ENCODE data around the gene AATF.

The AATF gene

GRCh38 chr17:37092701-37093100, 143.9 kb downstream of the AATF start:
- CTCF ChIA-PET: no interaction called here
- TF ChIP-seq BHLHE40 (IDR thresholded peaks at IDR 0.05; ENCODE audit: borderline replicate concordance): no peak
- TF ChIP-seq FOXM1 (IDR thresholded peaks at IDR 0.05; ENCODE audit: borderline replicate concordance): no peak
- TF ChIP-seq TARDBP (IDR thresholded peaks at IDR 0.05): no peak
- no peak for TF ChIP-seq CTBP1 (IDR thresholded peaks at IDR 0.05; ENCODE audit: borderline replicate concordance)
- TF ChIP-seq FOXK2 (IDR thresholded peaks at IDR 0.05): no peak
- TF ChIP-seq L3MBTL2 (conservative IDR thresholded peaks at IDR 0.05): no peak

GRCh38 chr17:37094391-37094790, 145.6 kb downstream of the AATF start:
- ChIA-PET CTCF (no interaction called here), POLR2A (no interaction called here)
- DNase-seq (ENCODE audit: extremely low spot score): no peak
- TF ChIP-seq ARNT (IDR thresholded peaks at IDR 0.05): no peak

More at GRCh38 chr17:37092701-37093100, 143.9 kb downstream of the AATF start:
- POLR2A ChIA-PET: no interaction called here
- no peak for DNase-seq (ENCODE audit: extremely low spot score)

- ChIA-PET POLR2A (no interaction called here), CTCF (no interaction called here)
- no peak for TF ChIP-seq SP1 (IDR thresholded peaks at IDR 0.05)
- TF ChIP-seq PKNOX1 (IDR thresholded peaks at IDR 0.05): no peak
- TF ChIP-seq ELF4 (IDR thresholded peaks at IDR 0.05): no peak
- TF ChIP-seq TARDBP (IDR thresholded peaks at IDR 0.05): no peak
- no peak for TF ChIP-seq ZNF384 (IDR thresholded peaks at IDR 0.05)
- no peak for TF ChIP-seq FOXM1 (IDR thresholded peaks at IDR 0.05; ENCODE audit: borderline replicate concordance)
- TF ChIP-seq LEF1 (IDR thresholded peaks at IDR 0.05; ENCODE audit: borderline replicate concordance): no peak
- TF ChIP-seq L3MBTL2 (conservative IDR thresholded peaks at IDR 0.05): no peak
- no peak for TF ChIP-seq FOXA1 (IDR thresholded peaks at IDR 0.05)
- no peak for TF ChIP-seq HDGF (IDR thresholded peaks at IDR 0.05; ENCODE audit: borderline replicate concordance)
- TF ChIP-seq NFRKB (IDR thresholded peaks at IDR 0.05): no peak
- no peak for TF ChIP-seq FOXK2 (IDR thresholded peaks at IDR 0.05)
- no peak for TF ChIP-seq CTBP1 (IDR thresholded peaks at IDR 0.05; ENCODE audit: borderline replicate concordance)
- TF ChIP-seq ARNT (IDR thresholded peaks at IDR 0.05): no peak
- no peak for TF ChIP-seq SUZ12 (IDR thresholded peaks at IDR 0.05)
- no peak for TF ChIP-seq BHLHE40 (IDR thresholded peaks at IDR 0.05; ENCODE audit: borderline replicate concordance)
- no peak for DNase-seq (ENCODE audit: extremely low spot score)
Observed at GRCh38 chr17:37096071-37096470, 147.3 kb downstream of the AATF start.

- CTCF ChIA-PET: no interaction called here
- TF ChIP-seq L3MBTL2 (conservative IDR thresholded peaks at IDR 0.05): no peak
- TF ChIP-seq ARNT (IDR thresholded peaks at IDR 0.05): no peak
- TF ChIP-seq BHLHE40 (IDR thresholded peaks at IDR 0.05; ENCODE audit: borderline replicate concordance): no peak
- no peak for TF ChIP-seq ZNF384 (IDR thresholded peaks at IDR 0.05)
- TF ChIP-seq FOXA1 (IDR thresholded peaks at IDR 0.05): no peak
- no peak for TF ChIP-seq SP1 (IDR thresholded peaks at IDR 0.05)
- no peak for TF ChIP-seq FOXM1 (IDR thresholded peaks at IDR 0.05; ENCODE audit: borderline replicate concordance)
- TF ChIP-seq SUZ12 (IDR thresholded peaks at IDR 0.05): no peak
- no peak for DNase-seq (ENCODE audit: extremely low spot score)
- POLR2A ChIA-PET: no interaction called here
Observed at GRCh38 chr17:37097154-37097553, 148.4 kb downstream of the AATF start.

GRCh38 chr17:37098152-37098551, 149.4 kb downstream of the AATF start:
- POLR2A ChIA-PET: no interaction called here
- CTCF ChIA-PET: no interaction called here
- no peak for TF ChIP-seq CTBP1 (IDR thresholded peaks at IDR 0.05; ENCODE audit: borderline replicate concordance)
- TF ChIP-seq BHLHE40 (IDR thresholded peaks at IDR 0.05; ENCODE audit: borderline replicate concordance): no peak
- TF ChIP-seq ELF4 (IDR thresholded peaks at IDR 0.05): no peak
- TF ChIP-seq ZNF384 (IDR thresholded peaks at IDR 0.05): no peak
- TF ChIP-seq ARNT (IDR thresholded peaks at IDR 0.05): no peak
- TF ChIP-seq NFRKB (IDR thresholded peaks at IDR 0.05): no peak
- no peak for DNase-seq (ENCODE audit: extremely low spot score)

GRCh38 chr17:37098910-37099664, 150.3 kb downstream of the AATF start:
- POLR2A ChIA-PET: no interaction called here

GRCh38 chr17:37100231-37100630, 151.5 kb downstream of the AATF start:
- ChIA-PET CTCF (no interaction called here), POLR2A (no interaction called here)
- TF ChIP-seq FOXM1 (IDR thresholded peaks at IDR 0.05; ENCODE audit: borderline replicate concordance): no peak

More at GRCh38 chr17:37098910-37099664, 150.3 kb downstream of the AATF start:
- TF ChIP-seq CTBP1 (IDR thresholded peaks at IDR 0.05; ENCODE audit: borderline replicate concordance) (no peak), HDGF (IDR thresholded peaks at IDR 0.05; ENCODE audit: borderline replicate concordance) (no peak), ZNF384 (IDR thresholded peaks at IDR 0.05) (no peak), NFRKB (IDR thresholded peaks at IDR 0.05) (no peak)
- CTCF ChIA-PET: no interaction called here
- DNase-seq (ENCODE audit: extremely low spot score): no peak

GRCh38 chr17:37101306-37101705, 152.6 kb downstream of the AATF start:
- TF ChIP-seq CTBP1 (IDR thresholded peaks at IDR 0.05; ENCODE audit: borderline replicate concordance) (no peak), FOXA1 (IDR thresholded peaks at IDR 0.05) (no peak), FOXK2 (IDR thresholded peaks at IDR 0.05) (no peak), PKNOX1 (IDR thresholded peaks at IDR 0.05) (no peak), BHLHE40 (IDR thresholded peaks at IDR 0.05; ENCODE audit: borderline replicate concordance) (no peak), SP1 (IDR thresholded peaks at IDR 0.05) (no peak), NFRKB (IDR thresholded peaks at IDR 0.05) (no peak), HDGF (IDR thresholded peaks at IDR 0.05; ENCODE audit: borderline replicate concordance) (no peak), SUZ12 (IDR thresholded peaks at IDR 0.05) (no peak), TARDBP (IDR thresholded peaks at IDR 0.05) (no peak), L3MBTL2 (conservative IDR thresholded peaks at IDR 0.05) (no peak), FOXM1 (IDR thresholded peaks at IDR 0.05; ENCODE audit: borderline replicate concordance) (no peak)
- POLR2A ChIA-PET: no interaction called here
- no peak for DNase-seq (ENCODE audit: extremely low spot score)
- CTCF ChIA-PET: interaction anchor here (0.6 kb wide), 1 partner anchor 490 kb away, joined by 8 read pairs; no protein-coding TSS in a partner anchor

More at GRCh38 chr17:37100231-37100630, 151.5 kb downstream of the AATF start:
- no peak for DNase-seq (ENCODE audit: extremely low spot score)
